WTC11 (cell line): Measurements from ENCODE around the gene CAMK2D. TPM values are rescaled to one million over a fixed set of nuclear protein-coding genes. Genes with fewer than 3 reads are reported as not detected.

ENCODE experiments used
- ATAC-seq: fragments of 200-7000 bp; cut with Tn5 transposase; 2 replicates; pipeline ENCODE4 v1.10.0; 2021; ENCODE audit warnings: mild to moderate bottlenecking, moderate library complexity
- CTCF ChIA-PET: fragments of 300-600 bp; sonication (Branson Sonifier 250); formaldehyde crosslinking; loops from one replicate; lab custom pipeline; 2021; ENCODE audit warnings: antibody characterized with exemption; lab: Charles Lee
- POLR2A ChIA-PET: fragments of 350-600 bp; sonication (Branson Sonifier 250); formaldehyde crosslinking; loops from one replicate; lab custom pipeline; 2021; ENCODE audit warnings: antibody characterized with exemption; lab: Charles Lee
- DNase-seq: peaks from one replicate; pipeline ENCODE4 v3.0.0; 2021; ENCODE audit warnings: low spot score
- H3K27ac Mint-ChIP-seq: 2 replicates; pipeline ENCODE4 v1.8.0; 2021; ENCODE audit warnings: mixed read lengths
- H3K27me3 Mint-ChIP-seq: 2 replicates; pipeline ENCODE4 v1.8.0; 2021; ENCODE audit warnings: low read depth, mild to moderate bottlenecking, moderate library complexity, mixed read lengths
- H3K36me3 Mint-ChIP-seq: 2 replicates; pipeline ENCODE4 v1.8.0; 2021; ENCODE audit warnings: mixed read lengths
- H3K4me1 Mint-ChIP-seq: 2 replicates; pipeline ENCODE4 v1.8.0; 2022; ENCODE audit warnings: mixed read lengths
- H3K4me3 Mint-ChIP-seq: 2 replicates; pipeline ENCODE4 v1.8.0; 2021; ENCODE audit warnings: mild to moderate bottlenecking, moderate library complexity, mixed read lengths
- H3K9me3 Mint-ChIP-seq: 2 replicates; pipeline ENCODE4 v1.8.0; 2021; ENCODE audit warnings: mixed read lengths
- CREB1 ChIP-seq: sonication (generic); formaldehyde crosslinking; IDR thresholded peaks from 2 replicates; pipeline ENCODE4 v1.8.0; 2023; ENCODE audit warnings: mild to moderate bottlenecking, missing genetic modification reagents
- ELF4 ChIP-seq: sonication (generic); formaldehyde crosslinking; IDR thresholded peaks from 2 replicates; pipeline ENCODE4 v1.8.1; 2022; ENCODE audit warnings: low read depth, mild to moderate bottlenecking, moderate library complexity, missing genetic modification reagents
- GRHL2 ChIP-seq: fragments of 250-450 bp; sonication (Bioruptor Pico); IDR thresholded peaks from 2 replicates; pipeline ENCODE4 v1.8.0; 2022; ENCODE audit warnings: mild to moderate bottlenecking, moderate library complexity; ENCODE audit not compliant: insufficient replicate concordance, severe bottlenecking
- IRF2 ChIP-seq: sonication (generic); formaldehyde crosslinking; IDR thresholded peaks from 2 replicates; pipeline ENCODE4 v1.8.0; 2022; ENCODE audit warnings: low read depth, missing genetic modification reagents, borderline replicate concordance
- JAZF1 ChIP-seq: fragments of 250-450 bp; sonication (Bioruptor Pico); IDR thresholded peaks from 2 replicates; pipeline ENCODE4 v1.9.0; 2021; ENCODE audit warnings: moderate library complexity, mild to moderate bottlenecking, inconsistent platforms
- OVOL2 ChIP-seq: fragments of 250-450 bp; sonication (Bioruptor Pico); IDR thresholded peaks from 2 replicates; pipeline ENCODE4 v1.9.0; 2021; ENCODE audit warnings: mild to moderate bottlenecking, borderline replicate concordance
- RELA ChIP-seq: sonication (generic); formaldehyde crosslinking; IDR thresholded peaks from 2 replicates; pipeline ENCODE4 v1.8.1; 2022; ENCODE audit warnings: missing genetic modification reagents, mild to moderate bottlenecking, borderline replicate concordance
- SOX15 ChIP-seq: fragments of 250-450 bp; sonication (Bioruptor Pico); IDR thresholded peaks from 2 replicates; pipeline ENCODE4 v1.9.0; 2021; ENCODE audit warnings: mild to moderate bottlenecking
- TEAD4 ChIP-seq: sonication (generic); formaldehyde crosslinking; IDR thresholded peaks from 2 replicates; pipeline ENCODE4 v1.8.0; 2022; ENCODE audit warnings: mild to moderate bottlenecking, missing genetic modification reagents
- ZNF671 ChIP-seq: fragments of 250-450 bp; sonication (Bioruptor Pico); IDR thresholded peaks from 2 replicates; pipeline ENCODE4 v1.8.0; 2021; ENCODE audit warnings: mild to moderate bottlenecking
- total RNA-seq: library from RNA; stranded (reverse); gene quantifications from 3 replicates; pipeline ENCODE4 v1.2.3, GENCODE V29; 2021
- TF ChIP-seq, protein P1 (sequence below): sonication (generic); formaldehyde crosslinking; IDR thresholded peaks from 2 replicates; pipeline ENCODE4 v1.8.1; 2023; ENCODE audit warnings: mild to moderate bottlenecking, missing genetic modification reagents, moderate library complexity
- TF ChIP-seq, protein P2 (sequence below): sonication (generic); formaldehyde crosslinking; IDR thresholded peaks from 2 replicates; pipeline ENCODE4 v1.8.1; 2023; ENCODE audit warnings: mild to moderate bottlenecking, moderate library complexity, missing genetic modification reagents
- TF ChIP-seq, protein P3 (sequence below): sonication (generic); formaldehyde crosslinking; IDR thresholded peaks from 2 replicates; pipeline ENCODE4 v1.8.1; 2023; ENCODE audit warnings: mild to moderate bottlenecking, missing genetic modification reagents
- TF ChIP-seq, protein P4 (sequence below): sonication (generic); formaldehyde crosslinking; IDR thresholded peaks from 2 replicates; pipeline ENCODE4 v1.8.1; 2023; ENCODE audit warnings: mild to moderate bottlenecking, missing genetic modification reagents, borderline replicate concordance
- TF ChIP-seq, protein P5 (sequence below): sonication (generic); formaldehyde crosslinking; IDR thresholded peaks from 2 replicates; pipeline ENCODE4 v1.8.0; 2023; ENCODE audit warnings: missing genetic modification reagents
- TF ChIP-seq, protein P6 (sequence below): fragments of 250-450 bp; sonication (Bioruptor Pico); IDR thresholded peaks from 2 replicates; pipeline ENCODE4 v1.9.0; 2021; ENCODE audit warnings: mild to moderate bottlenecking
- TF ChIP-seq, protein P7 (sequence below): sonication (generic); formaldehyde crosslinking; conservative IDR thresholded peaks from 2 replicates; pipeline ENCODE4 v1.8.1; 2022; ENCODE audit warnings: mild to moderate bottlenecking, missing genetic modification reagents
- TF ChIP-seq, protein P8 (sequence below): sonication (generic); formaldehyde crosslinking; IDR thresholded peaks from 2 replicates; pipeline ENCODE4 v1.8.1; 2022; ENCODE audit warnings: low read depth, missing genetic modification reagents, borderline replicate concordance

Gene CAMK2D
- total RNA-seq, 1 experiment from 2014 or later: 16.5 TPM

DNA sequence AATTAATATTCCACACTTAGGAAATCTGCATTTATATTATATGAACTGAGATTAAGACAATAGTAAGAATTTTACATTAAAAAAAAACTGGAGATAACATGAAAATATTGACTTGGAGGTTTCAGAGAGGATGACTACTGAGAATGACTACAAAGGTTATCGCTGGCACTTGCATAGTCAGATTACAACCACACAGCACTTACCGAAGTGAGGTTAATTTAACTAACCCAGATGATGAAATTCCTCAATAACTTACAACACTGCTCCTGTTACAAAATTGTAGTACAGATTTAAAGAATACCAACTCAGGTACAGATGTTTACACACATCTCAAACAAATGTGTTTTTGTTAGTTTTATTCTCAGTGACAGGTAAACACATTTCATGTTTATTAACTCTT is 283.5 kb downstream of the CAMK2D start (continued):
- TF ChIP-seq, protein P1, sequence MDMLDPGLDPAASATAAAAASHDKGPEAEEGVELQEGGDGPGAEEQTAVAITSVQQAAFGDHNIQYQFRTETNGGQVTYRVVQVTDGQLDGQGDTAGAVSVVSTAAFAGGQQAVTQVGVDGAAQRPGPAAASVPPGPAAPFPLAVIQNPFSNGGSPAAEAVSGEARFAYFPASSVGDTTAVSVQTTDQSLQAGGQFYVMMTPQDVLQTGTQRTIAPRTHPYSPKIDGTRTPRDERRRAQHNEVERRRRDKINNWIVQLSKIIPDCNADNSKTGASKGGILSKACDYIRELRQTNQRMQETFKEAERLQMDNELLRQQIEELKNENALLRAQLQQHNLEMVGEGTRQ (CRISPR knock-in tag): no peak
- TF ChIP-seq, protein P2, sequence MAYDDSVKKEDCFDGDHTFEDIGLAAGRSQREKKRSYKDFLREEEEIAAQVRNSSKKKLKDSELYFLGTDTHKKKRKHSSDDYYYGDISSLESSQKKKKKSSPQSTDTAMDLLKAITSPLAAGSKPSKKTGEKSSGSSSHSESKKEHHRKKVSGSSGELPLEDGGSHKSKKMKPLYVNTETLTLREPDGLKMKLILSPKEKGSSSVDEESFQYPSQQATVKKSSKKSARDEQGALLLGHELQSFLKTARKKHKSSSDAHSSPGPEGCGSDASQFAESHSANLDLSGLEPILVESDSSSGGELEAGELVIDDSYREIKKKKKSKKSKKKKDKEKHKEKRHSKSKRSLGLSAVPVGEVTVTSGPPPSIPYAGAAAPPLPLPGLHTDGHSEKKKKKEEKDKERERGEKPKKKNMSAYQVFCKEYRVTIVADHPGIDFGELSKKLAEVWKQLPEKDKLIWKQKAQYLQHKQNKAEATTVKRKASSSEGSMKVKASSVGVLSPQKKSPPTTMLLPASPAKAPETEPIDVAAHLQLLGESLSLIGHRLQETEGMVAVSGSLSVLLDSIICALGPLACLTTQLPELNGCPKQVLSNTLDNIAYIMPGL (CRISPR knock-in tag): no peak
- TF ChIP-seq JAZF1 (no peak), IRF2 (CRISPR knock-in tag) (no peak), OVOL2 (CRISPR knock-in tag) (no peak), TEAD4 (no peak)
- TF ChIP-seq, protein P3, sequence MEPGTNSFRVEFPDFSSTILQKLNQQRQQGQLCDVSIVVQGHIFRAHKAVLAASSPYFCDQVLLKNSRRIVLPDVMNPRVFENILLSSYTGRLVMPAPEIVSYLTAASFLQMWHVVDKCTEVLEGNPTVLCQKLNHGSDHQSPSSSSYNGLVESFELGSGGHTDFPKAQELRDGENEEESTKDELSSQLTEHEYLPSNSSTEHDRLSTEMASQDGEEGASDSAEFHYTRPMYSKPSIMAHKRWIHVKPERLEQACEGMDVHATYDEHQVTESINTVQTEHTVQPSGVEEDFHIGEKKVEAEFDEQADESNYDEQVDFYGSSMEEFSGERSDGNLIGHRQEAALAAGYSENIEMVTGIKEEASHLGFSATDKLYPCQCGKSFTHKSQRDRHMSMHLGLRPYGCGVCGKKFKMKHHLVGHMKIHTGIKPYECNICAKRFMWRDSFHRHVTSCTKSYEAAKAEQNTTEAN (CRISPR knock-in tag): no peak
- TF ChIP-seq, protein P4, sequence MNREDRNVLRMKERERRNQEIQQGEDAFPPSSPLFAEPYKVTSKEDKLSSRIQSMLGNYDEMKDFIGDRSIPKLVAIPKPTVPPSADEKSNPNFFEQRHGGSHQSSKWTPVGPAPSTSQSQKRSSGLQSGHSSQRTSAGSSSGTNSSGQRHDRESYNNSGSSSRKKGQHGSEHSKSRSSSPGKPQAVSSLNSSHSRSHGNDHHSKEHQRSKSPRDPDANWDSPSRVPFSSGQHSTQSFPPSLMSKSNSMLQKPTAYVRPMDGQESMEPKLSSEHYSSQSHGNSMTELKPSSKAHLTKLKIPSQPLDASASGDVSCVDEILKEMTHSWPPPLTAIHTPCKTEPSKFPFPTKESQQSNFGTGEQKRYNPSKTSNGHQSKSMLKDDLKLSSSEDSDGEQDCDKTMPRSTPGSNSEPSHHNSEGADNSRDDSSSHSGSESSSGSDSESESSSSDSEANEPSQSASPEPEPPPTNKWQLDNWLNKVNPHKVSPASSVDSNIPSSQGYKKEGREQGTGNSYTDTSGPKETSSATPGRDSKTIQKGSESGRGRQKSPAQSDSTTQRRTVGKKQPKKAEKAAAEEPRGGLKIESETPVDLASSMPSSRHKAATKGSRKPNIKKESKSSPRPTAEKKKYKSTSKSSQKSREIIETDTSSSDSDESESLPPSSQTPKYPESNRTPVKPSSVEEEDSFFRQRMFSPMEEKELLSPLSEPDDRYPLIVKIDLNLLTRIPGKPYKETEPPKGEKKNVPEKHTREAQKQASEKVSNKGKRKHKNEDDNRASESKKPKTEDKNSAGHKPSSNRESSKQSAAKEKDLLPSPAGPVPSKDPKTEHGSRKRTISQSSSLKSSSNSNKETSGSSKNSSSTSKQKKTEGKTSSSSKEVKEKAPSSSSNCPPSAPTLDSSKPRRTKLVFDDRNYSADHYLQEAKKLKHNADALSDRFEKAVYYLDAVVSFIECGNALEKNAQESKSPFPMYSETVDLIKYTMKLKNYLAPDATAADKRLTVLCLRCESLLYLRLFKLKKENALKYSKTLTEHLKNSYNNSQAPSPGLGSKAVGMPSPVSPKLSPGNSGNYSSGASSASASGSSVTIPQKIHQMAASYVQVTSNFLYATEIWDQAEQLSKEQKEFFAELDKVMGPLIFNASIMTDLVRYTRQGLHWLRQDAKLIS (CRISPR knock-in tag): no peak
- TF ChIP-seq, protein P5, sequence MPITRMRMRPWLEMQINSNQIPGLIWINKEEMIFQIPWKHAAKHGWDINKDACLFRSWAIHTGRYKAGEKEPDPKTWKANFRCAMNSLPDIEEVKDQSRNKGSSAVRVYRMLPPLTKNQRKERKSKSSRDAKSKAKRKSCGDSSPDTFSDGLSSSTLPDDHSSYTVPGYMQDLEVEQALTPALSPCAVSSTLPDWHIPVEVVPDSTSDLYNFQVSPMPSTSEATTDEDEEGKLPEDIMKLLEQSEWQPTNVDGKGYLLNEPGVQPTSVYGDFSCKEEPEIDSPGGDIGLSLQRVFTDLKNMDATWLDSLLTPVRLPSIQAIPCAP (CRISPR knock-in tag): no peak
- TF ChIP-seq, protein P6, sequence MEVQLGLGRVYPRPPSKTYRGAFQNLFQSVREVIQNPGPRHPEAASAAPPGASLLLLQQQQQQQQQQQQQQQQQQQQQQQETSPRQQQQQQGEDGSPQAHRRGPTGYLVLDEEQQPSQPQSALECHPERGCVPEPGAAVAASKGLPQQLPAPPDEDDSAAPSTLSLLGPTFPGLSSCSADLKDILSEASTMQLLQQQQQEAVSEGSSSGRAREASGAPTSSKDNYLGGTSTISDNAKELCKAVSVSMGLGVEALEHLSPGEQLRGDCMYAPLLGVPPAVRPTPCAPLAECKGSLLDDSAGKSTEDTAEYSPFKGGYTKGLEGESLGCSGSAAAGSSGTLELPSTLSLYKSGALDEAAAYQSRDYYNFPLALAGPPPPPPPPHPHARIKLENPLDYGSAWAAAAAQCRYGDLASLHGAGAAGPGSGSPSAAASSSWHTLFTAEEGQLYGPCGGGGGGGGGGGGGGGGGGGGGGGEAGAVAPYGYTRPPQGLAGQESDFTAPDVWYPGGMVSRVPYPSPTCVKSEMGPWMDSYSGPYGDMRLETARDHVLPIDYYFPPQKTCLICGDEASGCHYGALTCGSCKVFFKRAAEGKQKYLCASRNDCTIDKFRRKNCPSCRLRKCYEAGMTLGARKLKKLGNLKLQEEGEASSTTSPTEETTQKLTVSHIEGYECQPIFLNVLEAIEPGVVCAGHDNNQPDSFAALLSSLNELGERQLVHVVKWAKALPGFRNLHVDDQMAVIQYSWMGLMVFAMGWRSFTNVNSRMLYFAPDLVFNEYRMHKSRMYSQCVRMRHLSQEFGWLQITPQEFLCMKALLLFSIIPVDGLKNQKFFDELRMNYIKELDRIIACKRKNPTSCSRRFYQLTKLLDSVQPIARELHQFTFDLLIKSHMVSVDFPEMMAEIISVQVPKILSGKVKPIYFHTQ (CRISPR knock-in tag): no peak

DNA sequence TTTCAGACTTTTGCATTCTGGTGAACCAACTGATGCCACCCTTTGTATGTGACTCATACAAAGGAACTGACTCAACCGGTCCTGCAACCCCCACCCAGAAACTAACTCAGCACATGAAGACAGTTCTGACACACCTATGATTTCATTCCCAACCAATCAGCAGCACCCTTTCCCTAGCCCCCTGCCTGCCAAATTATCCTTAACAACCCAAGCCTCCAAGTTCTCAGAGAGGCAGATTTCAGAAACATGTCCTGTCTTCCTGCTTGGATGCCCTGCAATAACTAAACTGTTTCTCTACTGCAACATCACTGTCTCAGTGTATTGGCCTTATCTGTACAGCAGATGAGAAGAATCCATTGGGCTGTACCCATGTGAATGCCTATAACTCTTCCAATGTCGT is 284.7 kb downstream of the CAMK2D start:
- peaks cover 15% of the 10 kb centered on the region for H3K36me3 Mint-ChIP-seq
- ATAC-seq: no peak
- no peak overlapping the region for H3K27ac Mint-ChIP-seq
- no peak for DNase-seq
- peaks cover 12% of the 10 kb centered on the region for H3K9me3 Mint-ChIP-seq
- ChIA-PET POLR2A (no interaction called here), CTCF (no interaction called here)
- H3K4me1 Mint-ChIP-seq: peaks cover 9% of the 10 kb centered on the region
- H3K27me3 Mint-ChIP-seq: no peaks in the 10 kb centered on the region
- no peak overlapping the region for H3K4me3 Mint-ChIP-seq
- TF ChIP-seq IRF2 (CRISPR knock-in tag): no peak
- no peak for TF ChIP-seq SOX15 (CRISPR knock-in tag)
- TF ChIP-seq CREB1: no peak
- TF ChIP-seq ZNF671: no peak
- TF ChIP-seq, protein P2 (CRISPR knock-in tag): no peak
- TF ChIP-seq, protein P7, sequence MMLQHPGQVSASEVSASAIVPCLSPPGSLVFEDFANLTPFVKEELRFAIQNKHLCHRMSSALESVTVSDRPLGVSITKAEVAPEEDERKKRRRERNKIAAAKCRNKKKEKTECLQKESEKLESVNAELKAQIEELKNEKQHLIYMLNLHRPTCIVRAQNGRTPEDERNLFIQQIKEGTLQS (CRISPR knock-in tag): no peak
- TF ChIP-seq ELF4 (CRISPR knock-in tag): no peak
- TF ChIP-seq RELA (CRISPR knock-in tag): no peak
- no peak for TF ChIP-seq GRHL2 (CRISPR knock-in tag)
- TF ChIP-seq, protein P8, sequence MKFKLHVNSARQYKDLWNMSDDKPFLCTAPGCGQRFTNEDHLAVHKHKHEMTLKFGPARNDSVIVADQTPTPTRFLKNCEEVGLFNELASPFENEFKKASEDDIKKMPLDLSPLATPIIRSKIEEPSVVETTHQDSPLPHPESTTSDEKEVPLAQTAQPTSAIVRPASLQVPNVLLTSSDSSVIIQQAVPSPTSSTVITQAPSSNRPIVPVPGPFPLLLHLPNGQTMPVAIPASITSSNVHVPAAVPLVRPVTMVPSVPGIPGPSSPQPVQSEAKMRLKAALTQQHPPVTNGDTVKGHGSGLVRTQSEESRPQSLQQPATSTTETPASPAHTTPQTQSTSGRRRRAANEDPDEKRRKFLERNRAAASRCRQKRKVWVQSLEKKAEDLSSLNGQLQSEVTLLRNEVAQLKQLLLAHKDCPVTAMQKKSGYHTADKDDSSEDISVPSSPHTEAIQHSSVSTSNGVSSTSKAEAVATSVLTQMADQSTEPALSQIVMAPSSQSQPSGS (CRISPR knock-in tag): no peak
